ENCODE data around the gene MIPOL1. TPM values are rescaled to one million over a fixed set of nuclear protein-coding genes. Genes with fewer than 3 reads are reported as not detected.

The MIPOL1 gene
- total RNA-seq, 1 experiment from 2014 or later, result 15.4 TPM

DNA sequence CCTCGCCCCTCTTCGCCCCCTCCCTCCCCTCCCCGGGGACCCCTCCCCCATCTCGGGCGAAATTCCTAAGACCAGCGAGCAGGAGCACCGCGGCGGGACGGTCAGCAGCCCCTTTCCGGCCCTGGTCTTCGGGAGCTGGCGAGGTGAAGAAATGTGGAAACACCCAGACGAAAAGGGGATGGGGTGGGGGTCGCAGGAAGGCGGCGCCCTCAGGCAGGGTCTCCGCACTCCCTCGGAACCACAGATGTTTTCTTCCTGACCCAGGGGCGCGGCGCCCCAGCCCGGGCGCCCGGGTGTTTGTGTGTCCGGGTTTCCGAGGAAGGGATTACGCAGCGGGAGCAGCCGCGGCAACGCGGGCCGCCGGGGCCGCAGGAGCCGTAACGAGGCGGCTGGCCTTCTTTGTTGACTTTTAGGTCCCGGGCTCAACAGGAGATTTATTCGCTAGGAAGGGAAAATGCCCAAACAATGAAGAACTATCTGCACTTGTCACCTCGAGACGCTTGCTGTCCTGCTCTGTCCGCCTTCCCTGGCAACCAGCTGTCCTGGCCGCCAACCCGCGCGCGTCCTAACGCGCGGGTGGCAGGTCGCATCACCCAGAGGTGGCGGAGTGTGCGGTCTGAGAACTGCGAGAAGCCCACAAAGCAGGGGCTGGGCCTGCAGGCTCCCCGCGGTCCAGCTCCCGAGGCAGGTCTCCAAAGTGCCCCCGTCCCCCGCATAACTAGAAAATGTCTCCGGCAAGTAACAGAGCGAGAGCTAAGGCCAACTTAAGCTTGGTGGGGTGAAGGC is 390.3 kb downstream of the MIPOL1 start:
- peak overlapping the region; percentile 60 for H3K4me2 ChIP-seq (ENCODE audit: low read length)
- H3K4me3 ChIP-seq (replicated peaks in 1 of 2; ENCODE audit: low read depth in 1 of 2, low read length in 2 of 2), result peak overlapping the region; percentile 32 to 46
- intact Hi-C loops (cut with micrococcal nuclease), result no loop called here
- BruUV-seq (replicated peaks), result no TSS peak
- H3K9me3 ChIP-seq (ENCODE audit: control insufficient read depth in 1 of 2, insufficient read depth in 1 of 2, low read depth in 1 of 2, low read length in 2 of 2), result no peaks in the 10 kb centered on the region
- no peak overlapping the region for H2AFZ ChIP-seq (ENCODE audit: low read depth, low read length, poor library complexity, severe bottlenecking)
- no peak overlapping the region for H3K9ac ChIP-seq (ENCODE audit: low read length)
- H3K27me3 ChIP-seq (ENCODE audit: insufficient read depth, low read length), result no peaks in the 10 kb centered on the region
- TF ChIP-seq EZH2 (IDR thresholded peaks at IDR 0.05) (peak; percentile 51; the same call in 1 of the 2 replicates), RAD21 (IDR thresholded peaks at IDR 0.05; ENCODE audit: low read depth) (no peak)
- TF ChIP-seq, protein P1, sequence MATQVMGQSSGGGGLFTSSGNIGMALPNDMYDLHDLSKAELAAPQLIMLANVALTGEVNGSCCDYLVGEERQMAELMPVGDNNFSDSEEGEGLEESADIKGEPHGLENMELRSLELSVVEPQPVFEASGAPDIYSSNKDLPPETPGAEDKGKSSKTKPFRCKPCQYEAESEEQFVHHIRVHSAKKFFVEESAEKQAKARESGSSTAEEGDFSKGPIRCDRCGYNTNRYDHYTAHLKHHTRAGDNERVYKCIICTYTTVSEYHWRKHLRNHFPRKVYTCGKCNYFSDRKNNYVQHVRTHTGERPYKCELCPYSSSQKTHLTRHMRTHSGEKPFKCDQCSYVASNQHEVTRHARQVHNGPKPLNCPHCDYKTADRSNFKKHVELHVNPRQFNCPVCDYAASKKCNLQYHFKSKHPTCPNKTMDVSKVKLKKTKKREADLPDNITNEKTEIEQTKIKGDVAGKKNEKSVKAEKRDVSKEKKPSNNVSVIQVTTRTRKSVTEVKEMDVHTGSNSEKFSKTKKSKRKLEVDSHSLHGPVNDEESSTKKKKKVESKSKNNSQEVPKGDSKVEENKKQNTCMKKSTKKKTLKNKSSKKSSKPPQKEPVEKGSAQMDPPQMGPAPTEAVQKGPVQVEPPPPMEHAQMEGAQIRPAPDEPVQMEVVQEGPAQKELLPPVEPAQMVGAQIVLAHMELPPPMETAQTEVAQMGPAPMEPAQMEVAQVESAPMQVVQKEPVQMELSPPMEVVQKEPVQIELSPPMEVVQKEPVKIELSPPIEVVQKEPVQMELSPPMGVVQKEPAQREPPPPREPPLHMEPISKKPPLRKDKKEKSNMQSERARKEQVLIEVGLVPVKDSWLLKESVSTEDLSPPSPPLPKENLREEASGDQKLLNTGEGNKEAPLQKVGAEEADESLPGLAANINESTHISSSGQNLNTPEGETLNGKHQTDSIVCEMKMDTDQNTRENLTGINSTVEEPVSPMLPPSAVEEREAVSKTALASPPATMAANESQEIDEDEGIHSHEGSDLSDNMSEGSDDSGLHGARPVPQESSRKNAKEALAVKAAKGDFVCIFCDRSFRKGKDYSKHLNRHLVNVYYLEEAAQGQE (IDR thresholded peaks at IDR 0.05; ENCODE audit: low read depth), result no peak
- H3K36me3 ChIP-seq (ENCODE audit: control insufficient read depth in 1 of 2, insufficient read depth in 2 of 2, low read length in 2 of 2), result no peaks in the 10 kb centered on the region
- DNase-seq (ENCODE audit: low read depth, low spot score) (no peak), ATAC-seq (no peak)
- no peaks in the 10 kb centered on the region for H3K9me2 ChIP-seq (ENCODE audit: insufficient read depth)
- H3K79me2 ChIP-seq (ENCODE audit: insufficient read depth, low read length), result no peaks in the 10 kb centered on the region
- RAD21 ChIA-PET (ENCODE audit: low non-redundant PET in 1 of 2, low total read pairs in 2 of 2, uncharacterized antibody in 2 of 2, unreplicated experiment in 2 of 2), result no interaction called here
- H3K27ac ChIP-seq (ENCODE audit: low read depth, low read length), result no peak overlapping the region
- POLR2A ChIA-PET, result no interaction called here
- CTCF ChIA-PET, result no interaction called here
- H3K4me1 ChIP-seq (ENCODE audit: control insufficient read depth in 1 of 2, insufficient read depth in 2 of 2, low read length in 2 of 2), result peaks cover 0 to 17% of the 10 kb centered on the region in 2 experiments; a peak in 3 of 4 replicates
- no peaks in the 10 kb centered on the region for H4K20me1 ChIP-seq (ENCODE audit: insufficient read depth)

GRCh38 chr14:37588667-37588955 is 390.9 kb downstream of the MIPOL1 start:
- TF ChIP-seq TCF7L2 (IDR thresholded peaks at IDR 0.05; ENCODE audit: borderline replicate concordance, extremely low read depth, insufficient read depth, insufficient read length), result no peak
- Histone ChIP-seq H3K9me2 (ENCODE audit: insufficient read depth) (no peaks in the 10 kb centered on the region), H3K27ac (ENCODE audit: low read depth, low read length) (no peak overlapping the region), H3K9ac (ENCODE audit: low read length) (no peak overlapping the region), H3K4me3 (replicated peaks in 1 of 2; ENCODE audit: low read depth in 1 of 2, low read length in 2 of 2) (peak overlapping the region in 1 of 2 experiments; percentile 46; a peak in 3 of 4 replicates), H3K9me3 (ENCODE audit: control insufficient read depth in 1 of 2, insufficient read depth in 1 of 2, low read depth in 1 of 2, low read length in 2 of 2) (no peaks in the 10 kb centered on the region), H3K27me3 (ENCODE audit: insufficient read depth, low read length) (no peaks in the 10 kb centered on the region), H3K4me1 (ENCODE audit: control insufficient read depth in 1 of 2, insufficient read depth in 2 of 2, low read length in 2 of 2) (peaks cover 0 to 12% of the 10 kb centered on the region in 2 experiments), H3K36me3 (ENCODE audit: control insufficient read depth in 1 of 2, insufficient read depth in 2 of 2, low read length in 2 of 2) (no peaks in the 10 kb centered on the region), H4K20me1 (ENCODE audit: insufficient read depth) (no peaks in the 10 kb centered on the region), H2AFZ (ENCODE audit: low read depth, low read length, poor library complexity, severe bottlenecking) (no peak overlapping the region), H3K4me2 (ENCODE audit: low read length) (peak overlapping the region; percentile 60), H3K79me2 (ENCODE audit: insufficient read depth, low read length) (no peaks in the 10 kb centered on the region)
- intact Hi-C loops (cut with micrococcal nuclease), result no loop called here
- no peak for DNase-seq (ENCODE audit: low read depth, low spot score)
- ChIA-PET CTCF (no interaction called here), POLR2A (no interaction called here), RAD21 (ENCODE audit: low non-redundant PET in 1 of 2, low total read pairs in 2 of 2, uncharacterized antibody in 2 of 2, unreplicated experiment in 2 of 2) (no interaction called here)
- no TSS peak for BruUV-seq (replicated peaks)
- no peak for ATAC-seq

All from HCT116 (cell line).